ENCODE results near the gene KRT17. TPM values are rescaled to one million over a fixed set of nuclear protein-coding genes. Genes with fewer than 3 reads are reported as not detected.
A peak's percentile ranks its signal among the peaks of the same experiment; 100 is the strongest.
"Not testable (repeated sequence)": the region's sequence is repeated elsewhere in the genome, so short reads cannot be mapped to it uniquely, and the experiment has no call there.

KRT17 gene
- total and polyA plus RNA-seq, 8 donors, result 4.1 to 85.6 (median 6.6) TPM

DNA sequence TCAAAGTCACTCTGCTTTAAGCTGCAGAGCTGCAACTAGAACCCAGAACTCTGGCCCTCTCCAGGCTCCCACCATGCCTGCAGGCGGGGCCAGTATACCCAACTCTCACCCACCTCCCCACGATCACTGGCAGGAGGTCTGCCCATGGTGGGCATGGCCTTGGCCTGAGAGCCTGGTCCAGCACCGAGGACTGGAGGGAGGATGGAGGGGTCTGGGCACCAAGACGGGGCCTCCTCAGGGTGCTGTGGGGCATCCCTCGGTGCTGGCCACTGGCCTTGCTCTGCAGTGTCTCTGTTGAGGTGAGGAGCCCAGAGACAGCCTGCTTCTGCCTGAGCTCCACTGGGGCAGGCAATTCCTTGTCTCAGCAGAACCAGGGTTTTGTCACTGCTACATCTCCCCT, 10.3 kb downstream of the KRT17 start:
- H3K4me3 ChIP-seq, result no peak overlapping the region
- no peak overlapping the region for H3K27ac ChIP-seq
- TF ChIP-seq, protein P1, sequence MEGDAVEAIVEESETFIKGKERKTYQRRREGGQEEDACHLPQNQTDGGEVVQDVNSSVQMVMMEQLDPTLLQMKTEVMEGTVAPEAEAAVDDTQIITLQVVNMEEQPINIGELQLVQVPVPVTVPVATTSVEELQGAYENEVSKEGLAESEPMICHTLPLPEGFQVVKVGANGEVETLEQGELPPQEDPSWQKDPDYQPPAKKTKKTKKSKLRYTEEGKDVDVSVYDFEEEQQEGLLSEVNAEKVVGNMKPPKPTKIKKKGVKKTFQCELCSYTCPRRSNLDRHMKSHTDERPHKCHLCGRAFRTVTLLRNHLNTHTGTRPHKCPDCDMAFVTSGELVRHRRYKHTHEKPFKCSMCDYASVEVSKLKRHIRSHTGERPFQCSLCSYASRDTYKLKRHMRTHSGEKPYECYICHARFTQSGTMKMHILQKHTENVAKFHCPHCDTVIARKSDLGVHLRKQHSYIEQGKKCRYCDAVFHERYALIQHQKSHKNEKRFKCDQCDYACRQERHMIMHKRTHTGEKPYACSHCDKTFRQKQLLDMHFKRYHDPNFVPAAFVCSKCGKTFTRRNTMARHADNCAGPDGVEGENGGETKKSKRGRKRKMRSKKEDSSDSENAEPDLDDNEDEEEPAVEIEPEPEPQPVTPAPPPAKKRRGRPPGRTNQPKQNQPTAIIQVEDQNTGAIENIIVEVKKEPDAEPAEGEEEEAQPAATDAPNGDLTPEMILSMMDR (IDR thresholded peaks at IDR 0.05), result no peak
- DNase-seq (no peak), ATAC-seq (no peak)
- H3K36me3 ChIP-seq, result no peaks in the 10 kb centered on the region
- intact Hi-C loops (cut with DNase I), result no loop called here
- no peaks in the 10 kb centered on the region for H3K4me1 ChIP-seq
- no peaks in the 10 kb centered on the region for H3K9me3 ChIP-seq
- H3K27me3 ChIP-seq, result peaks cover 0 to 57% of the 10 kb centered on the region in 2 donors

DNA sequence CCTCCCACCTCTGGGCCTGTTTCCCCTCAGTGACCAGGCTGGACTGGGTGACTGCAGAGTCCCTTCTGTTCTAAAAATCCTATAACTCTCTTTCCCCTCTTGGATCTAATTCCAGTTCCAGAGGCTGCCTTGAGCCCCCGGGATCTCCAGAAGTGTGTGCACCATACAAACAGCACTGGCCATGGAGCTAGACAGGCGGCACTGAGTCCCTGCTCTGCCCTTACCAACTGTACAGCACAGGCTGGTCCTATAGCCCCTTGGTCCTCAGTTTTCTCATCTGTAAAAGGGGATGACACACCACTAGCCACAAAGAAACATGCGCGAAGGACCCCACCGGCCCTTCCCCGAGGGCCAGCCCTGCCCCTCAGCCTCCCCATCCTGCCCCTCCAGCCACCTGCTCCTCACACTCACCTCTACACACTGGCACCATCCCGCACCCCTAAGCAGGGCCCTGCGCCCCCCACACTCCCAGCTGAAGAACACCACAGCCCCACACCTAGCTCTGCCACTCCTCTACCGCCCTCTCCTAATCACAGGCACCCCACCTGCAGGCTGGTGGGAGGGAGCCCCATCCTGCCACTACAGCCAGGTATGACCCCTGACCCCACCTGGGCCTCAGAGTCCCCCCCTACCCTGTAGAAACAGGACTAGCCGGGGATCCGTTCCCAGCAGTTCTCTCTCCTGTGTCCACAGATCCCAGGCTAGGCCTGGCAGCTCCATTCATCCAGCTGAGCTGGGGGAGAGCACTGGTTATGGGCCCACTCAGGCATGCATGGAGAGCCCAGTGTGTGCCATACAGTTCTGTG, 10.9 kb downstream of the KRT17 start:
- H3K36me3 ChIP-seq, result no peaks in the 10 kb centered on the region

DNA sequence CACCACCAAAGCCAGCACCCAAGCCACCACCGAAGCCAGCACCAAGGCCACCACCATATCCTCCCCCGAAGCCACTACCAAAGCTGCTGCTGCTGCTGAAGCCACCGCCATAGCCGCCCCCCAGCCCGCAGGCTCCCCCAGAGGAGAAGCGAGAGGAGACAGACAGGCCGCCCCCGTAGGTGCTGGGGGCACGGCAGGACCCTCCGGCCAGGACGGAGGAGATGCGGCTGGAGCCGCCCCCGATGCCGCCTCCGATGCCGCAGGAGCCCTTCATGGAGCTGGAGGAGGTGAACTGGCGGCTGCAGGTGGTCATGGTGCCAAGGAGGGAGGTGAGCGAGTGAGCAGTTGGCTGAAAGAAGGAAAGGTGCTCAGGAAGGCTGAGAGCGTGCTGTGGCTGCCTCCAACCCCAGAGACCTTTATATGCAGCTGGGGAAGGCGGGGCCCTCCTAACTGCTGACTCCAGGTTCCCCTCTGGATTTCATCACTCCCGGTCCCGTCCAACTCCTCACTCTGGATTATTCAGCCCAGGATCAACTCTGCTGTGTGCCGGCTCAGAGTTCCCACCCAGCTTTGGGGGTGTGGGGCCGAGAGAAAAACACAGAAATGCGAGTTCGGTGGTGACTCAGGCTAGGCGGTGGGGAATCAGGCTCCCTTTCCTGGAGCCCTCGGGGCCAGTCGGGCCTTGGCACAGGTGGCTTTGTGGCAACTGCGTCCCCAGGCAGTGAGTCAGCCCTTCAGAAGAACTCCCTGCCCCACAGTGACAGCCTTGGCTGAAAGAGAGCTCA, 11.8 kb downstream of the KRT17 start, which contains the start of gene KRT16:
KRT16 (minus strand) TSS at position 392 of the 785 bp plus-strand sequence; CDS start at position 313, 79 bp downstream.
- H3K36me3 ChIP-seq; H3K4me1 ChIP-seq; H3K9me3 ChIP-seq; H3K4me3 ChIP-seq; DNase-seq; intact Hi-C loops (cut with DNase I); H3K27ac ChIP-seq: not testable (repeated sequence)
- H3K27me3 ChIP-seq, result peaks cover 0 to 52% of the 10 kb centered on the region in 2 donors
- peak; percentile 31 for ATAC-seq

More for the DNA sequence above, 10.9 kb downstream of the KRT17 start:
- intact Hi-C loops (cut with DNase I), result no loop called here
- no peak overlapping the region for H3K27ac ChIP-seq
- DNase-seq, result no peak
- no peaks in the 10 kb centered on the region for H3K9me3 ChIP-seq
- TF ChIP-seq, protein P1 (IDR thresholded peaks at IDR 0.05), result no peak
- ATAC-seq, result no peak
- no peaks in the 10 kb centered on the region for H3K4me1 ChIP-seq
- no peak overlapping the region for H3K4me3 ChIP-seq
- peaks cover 0 to 57% of the 10 kb centered on the region in 2 donors for H3K27me3 ChIP-seq

DNA sequence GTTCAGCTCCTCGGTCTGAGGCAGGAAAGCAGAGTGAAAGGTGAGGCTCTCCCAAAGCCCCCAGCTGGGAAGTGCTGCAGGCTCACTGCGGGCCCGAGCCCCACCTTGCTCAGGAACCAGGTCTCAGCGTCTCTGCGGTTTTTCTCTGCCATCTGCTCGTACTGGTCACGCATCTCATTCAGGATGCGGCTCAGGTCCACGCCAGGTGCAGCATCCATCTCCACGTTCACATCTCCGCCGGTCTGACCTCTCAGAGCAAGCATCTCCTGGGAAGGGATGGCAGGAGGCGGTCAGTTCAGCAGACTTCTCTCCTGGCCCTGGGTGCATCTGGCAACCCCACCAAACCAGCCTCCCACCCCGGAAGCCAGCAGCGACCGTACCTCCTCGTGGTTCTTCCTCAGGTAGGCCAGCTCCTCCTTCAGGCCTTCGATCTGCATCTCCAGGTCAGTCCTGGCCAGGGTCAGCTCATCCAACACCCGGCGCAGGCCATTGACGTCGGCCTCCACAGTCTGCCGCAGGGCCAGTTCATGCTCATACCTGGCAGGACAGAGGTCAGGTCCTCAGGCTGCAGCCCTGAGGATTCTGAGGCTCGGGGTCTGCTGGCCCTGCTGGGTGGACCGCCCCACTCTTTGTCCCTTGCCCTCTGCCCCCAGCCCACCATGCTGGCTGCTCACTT, 13.3 kb downstream of the KRT17 start:
- Histone ChIP-seq H3K36me3 (no peaks in the 10 kb centered on the region), H3K4me1 (no peaks in the 10 kb centered on the region), H3K9me3 (peaks cover 0 to 19% of the 10 kb centered on the region in 2 donors), H3K27ac (no peak overlapping the region), H3K4me3 (no peak overlapping the region), H3K27me3 (peaks cover 0 to 45% of the 10 kb centered on the region in 2 donors)
- intact Hi-C loops (cut with DNase I), result no loop called here
- DNase-seq (no peak), ATAC-seq (no peak)
- TF ChIP-seq, protein P1 (IDR thresholded peaks at IDR 0.05), result no peak

DNA sequence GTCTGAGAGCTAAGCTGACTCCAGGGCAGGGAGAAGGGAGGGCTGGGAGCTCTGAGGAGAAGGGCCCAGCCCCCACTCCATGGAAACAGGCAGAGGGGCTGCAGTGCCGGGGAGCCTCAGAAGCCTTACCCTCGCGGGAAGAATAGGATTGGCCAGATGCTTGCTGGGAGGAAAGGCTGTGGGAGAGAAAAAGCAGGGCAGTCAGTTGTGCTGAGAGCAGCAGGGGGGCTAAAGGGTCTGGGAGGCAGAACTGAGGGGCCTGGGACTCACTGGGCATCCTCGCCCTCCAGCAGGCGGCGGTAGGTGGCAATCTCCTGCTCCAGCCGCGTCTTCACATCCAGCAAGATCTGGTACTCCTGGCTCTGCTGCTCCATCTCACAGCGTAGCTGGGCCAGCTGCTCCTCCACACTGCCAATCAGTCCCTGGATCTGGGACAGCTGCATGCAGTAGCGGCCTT, 14.3 kb downstream of the KRT17 start:
- H3K4me3 ChIP-seq; H3K36me3 ChIP-seq; DNase-seq; ATAC-seq; H3K27ac ChIP-seq; intact Hi-C loops (cut with DNase I); H3K4me1 ChIP-seq: not testable (repeated sequence)
- peaks cover 0 to 21% of the 10 kb centered on the region in 2 donors for H3K9me3 ChIP-seq
- peaks cover 0 to 45% of the 10 kb centered on the region in 2 donors for H3K27me3 ChIP-seq

DNA sequence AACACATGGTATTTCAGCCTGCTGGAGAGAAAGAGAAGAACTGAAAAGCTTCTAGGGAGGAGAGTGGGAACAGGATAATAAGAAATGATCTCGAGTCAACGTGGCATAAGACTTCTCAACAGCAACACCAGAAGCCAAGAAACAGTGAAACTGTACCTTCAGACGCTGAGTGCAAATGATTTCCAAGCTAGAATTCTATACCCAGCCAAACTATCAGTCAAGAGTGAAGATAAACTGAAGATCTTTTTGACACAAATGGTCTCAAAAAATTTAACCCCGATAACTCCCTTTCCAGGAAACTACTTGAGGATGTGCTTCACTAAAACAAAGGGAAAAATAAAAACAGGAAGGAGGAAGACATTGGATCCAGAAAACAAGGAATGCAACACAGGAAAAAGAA, 17.4 kb downstream of the KRT17 start:
- Histone ChIP-seq H3K9me3 (peaks cover 0 to 21% of the 10 kb centered on the region in 2 donors), H3K27me3 (peaks cover 0 to 42% of the 10 kb centered on the region in 2 donors)
- H3K36me3 ChIP-seq; ATAC-seq; DNase-seq; intact Hi-C loops (cut with DNase I); H3K4me3 ChIP-seq; H3K27ac ChIP-seq; H3K4me1 ChIP-seq: not testable (repeated sequence)
